Natural killer cell (primary cell): ENCODE measurements around the gene DLST. TPM values are rescaled to one million over a fixed set of nuclear protein-coding genes. Genes with fewer than 3 reads are reported as not detected.
A peak's percentile ranks its signal among the peaks of the same experiment; 100 is the strongest.

Experiments
- ATAC-seq, 3 donors: fragments of 150-1000 bp in 2 of 3; fragments of 200-7000 bp in 1 of 3; cut with Tn5 transposase; 1 replicate in 1 of 3; 2 replicates in 2 of 3; pipeline ENCODE4 v1.10.0; 2021; ENCODE audit warnings: mild to moderate bottlenecking in 2 of 3, moderate library complexity in 2 of 3
- DNase-seq, 2 donors: peaks; one replicate each; pipeline versions ENCODE4 v3.0.0 to v3.0.0-alpha.2; 2013 to 2021; ENCODE audit warnings: mixed read lengths in 1 of 2
- H3K27ac ChIP-seq: one replicate; pipeline ENCODE4 v1.5.1; 2013; ENCODE audit warnings: mild to moderate bottlenecking, low read length
- H3K27me3 ChIP-seq: one replicate; pipeline ENCODE4 v1.6.1; 2013; ENCODE audit warnings: low read length; ENCODE audit not compliant: control insufficient read depth, insufficient read depth
- H3K36me3 ChIP-seq: one replicate; pipeline ENCODE4 v1.6.1; 2013; ENCODE audit warnings: low read length; ENCODE audit not compliant: control insufficient read depth, insufficient read depth
- H3K4me1 ChIP-seq: one replicate; pipeline ENCODE4 v1.6.1; 2013; ENCODE audit warnings: low read length; ENCODE audit not compliant: control insufficient read depth, insufficient read depth
- H3K4me3 ChIP-seq: one replicate; pipeline ENCODE4 v1.5.1; 2013; ENCODE audit warnings: low read length
- H3K9me3 ChIP-seq: one replicate; pipeline ENCODE4 v1.6.1; 2013; ENCODE audit warnings: low read length; ENCODE audit not compliant: control insufficient read depth, insufficient read depth
- H3K27ac Mint-ChIP-seq, 2 donors: one replicate each; pipeline ENCODE4 v1.8.0; 2022; ENCODE audit warnings: mild to moderate bottlenecking in 2 of 2, mixed read lengths in 2 of 2, moderate library complexity in 1 of 2
- H3K27me3 Mint-ChIP-seq, 2 donors: one replicate each; pipeline ENCODE4 v1.8.0; 2022; ENCODE audit warnings: low read depth in 2 of 2, mixed read lengths in 2 of 2
- H3K36me3 Mint-ChIP-seq: one replicate; pipeline ENCODE4 v1.8.0; 2022; ENCODE audit warnings: mixed read lengths
- H3K4me1 Mint-ChIP-seq, 2 donors: one replicate each; pipeline ENCODE4 v1.8.0; 2022; ENCODE audit warnings: mixed read lengths in 2 of 2
- H3K4me3 Mint-ChIP-seq: one replicate; pipeline ENCODE4 v1.8.0; 2022; ENCODE audit warnings: mild to moderate bottlenecking, moderate library complexity, mixed read lengths
- H3K9me3 Mint-ChIP-seq, 2 donors: one replicate each; pipeline ENCODE4 v1.8.0; 2022; ENCODE audit warnings: mixed read lengths in 2 of 2
- CTCF ChIP-seq: fragments of 200-600 bp; IDR thresholded peaks from one replicate; pipeline ENCODE4 v1.8.0; 2022; ENCODE audit warnings: antibody characterized with exemption
- whole genome bisulfite sequencing: methylation state at CpG from one replicate; pipeline ENCODE4 v1.1.7; 2013; ENCODE audit warnings: missing lambda C conversion rate; ENCODE audit not compliant: insufficient coverage; 5-methylcytosine and 5-hydroxymethylcytosine counted together
- intact Hi-C: fragments of 100-400 bp; cut with micrococcal nuclease; formaldehyde crosslinking; loops from one replicate; pipeline ENCODE4 v1.14.2; 2022
- total RNA-seq, 4 donors: library from RNA; stranded (reverse); fragments of 120-200 nt in 1 of 4; gene quantifications; one replicate each; pipeline versions ENCODE4 v1.2.3 to v1.2.4, GENCODE V29; 2013 to 2022

The DLST gene
- total RNA-seq, 3 donors from 2014 or later (not counting 1 experiment from before 2014, with no cell fraction given) = 161 to 180 (median 163) TPM

- Histone ChIP-seq H3K27me3 (no peaks in the 10 kb centered on the region), H3K9me3 (no peaks in the 10 kb centered on the region), H3K4me1 (peaks cover 26% of the 10 kb centered on the region), H3K36me3 (no peaks in the 10 kb centered on the region), H3K27ac (peak within 1 kb of the TSS; percentile 63), H3K4me3 (no peak within 1 kb of the TSS)
- no peak for TF ChIP-seq CTCF
- ATAC-seq (peak; percentile 79 to 88 (median 85)), DNase-seq (peak; percentile 39 to 49)
- Mint-ChIP-seq H3K36me3 (no peaks in the 10 kb centered on the region), H3K27me3 (no peaks in the 10 kb centered on the region), H3K4me1 (peaks cover 26 to 29% of the 10 kb centered on the region in 2 donors), H3K27ac (peak within 1 kb of the TSS; percentile 73 to 87), H3K4me3 (peak within 1 kb of the TSS; percentile 74), H3K9me3 (no peaks in the 10 kb centered on the region)
- 24% methylated on average over 12 of the region's 13 CpGs for WGBS
- intact Hi-C loops = no loop called here
Observed at GRCh38 chr14:74875941-74876913, 5.5 kb upstream of the DLST start, which contains the start of gene PROX2. Gene PROX2 (minus strand): TSS chr14:74876145. CDS start chr14:74863834, 12,311 bp downstream.

GRCh38 chr14:74879427-74880182 is 2.1 kb upstream of the DLST start:
- Histone ChIP-seq H3K27me3 (no peaks in the 10 kb centered on the region), H3K9me3 (no peaks in the 10 kb centered on the region), H3K4me1 (peaks cover 47% of the 10 kb centered on the region), H3K4me3 (no peak overlapping the region), H3K27ac (no peak overlapping the region), H3K36me3 (peaks cover 2% of the 10 kb centered on the region)
- DNase-seq (no peak), ATAC-seq (no peak)
- Mint-ChIP-seq H3K36me3 (no peaks in the 10 kb centered on the region), H3K27ac (peak overlapping the region in 1 of 2 donors; percentile 97), H3K9me3 (no peaks in the 10 kb centered on the region), H3K27me3 (no peaks in the 10 kb centered on the region), H3K4me3 (peak overlapping the region; percentile 55), H3K4me1 (peaks cover 52 to 53% of the 10 kb centered on the region in 2 donors)
- intact Hi-C loops = no loop called here
- WGBS = 83% methylated on average over 1 of the region's 3 CpGs
- no peak for TF ChIP-seq CTCF

- intact Hi-C loops = loop anchor here (2.0 kb wide), 1 partner anchor 44 kb away; no protein-coding TSS in a partner anchor
- H3K4me3 ChIP-seq = peak overlapping the region; percentile 61
- 1% methylated on average over 49 of the region's 49 CpGs for WGBS
- no peaks in the 10 kb centered on the region for H3K9me3 ChIP-seq
- peak overlapping the region; percentile 61 for H3K27ac ChIP-seq
- H3K27me3 ChIP-seq = no peaks in the 10 kb centered on the region
- H3K9me3 Mint-ChIP-seq = no peaks in the 10 kb centered on the region
- H3K36me3 ChIP-seq = peaks cover 15% of the 10 kb centered on the region
- peak overlapping the region; percentile 97 to 98 for H3K27ac Mint-ChIP-seq
- peaks cover 55 to 57% of the 10 kb centered on the region in 2 donors for H3K4me1 Mint-ChIP-seq
- H3K4me1 ChIP-seq = peaks cover 28% of the 10 kb centered on the region
- H3K36me3 Mint-ChIP-seq = peaks cover 9% of the 10 kb centered on the region
- ATAC-seq (peak; percentile 52 to 59 (median 53)), DNase-seq (peak in 1 of 2 donors; percentile 83)
- no peaks in the 10 kb centered on the region for H3K27me3 Mint-ChIP-seq
- H3K4me3 Mint-ChIP-seq = peak overlapping the region; percentile 100
- no peak for TF ChIP-seq CTCF
Observed at GRCh38 chr14:74882103-74882920, 596 bp downstream of the DLST start.
